Activated CD4-positive, alpha-beta T cell treated with anti-CD3 and anti-CD28 coated beads, Interleukin-2, amount 10 ng/mL, durations not matched to agents 24 days and 14 days (primary cell): ENCODE data around the gene SH2B2. TPM values are rescaled to one million over a fixed set of nuclear protein-coding genes. Genes with fewer than 3 reads are reported as not detected.
A peak's percentile ranks its signal among the peaks of the same experiment; 100 is the strongest.

Experiments used
- DNase-seq: peaks from one replicate; pipeline ENCODE4 v3.0.0; 2022
- H3K27ac Mint-ChIP-seq: one replicate; pipeline ENCODE4 v1.8.0; 2022; ENCODE audit warnings: mild to moderate bottlenecking, mixed read lengths
- H3K27me3 Mint-ChIP-seq: one replicate; pipeline ENCODE4 v1.8.0; 2022; ENCODE audit warnings: mixed read lengths
- H3K36me3 Mint-ChIP-seq: one replicate; pipeline ENCODE4 v1.8.0; 2022; ENCODE audit warnings: low read depth, mild to moderate bottlenecking, mixed read lengths
- H3K4me1 Mint-ChIP-seq: one replicate; pipeline ENCODE4 v1.8.0; 2021; ENCODE audit warnings: mixed read lengths
- H3K4me3 Mint-ChIP-seq: one replicate; pipeline ENCODE4 v1.8.0; 2022; ENCODE audit warnings: mild to moderate bottlenecking, moderate library complexity, mixed read lengths
- H3K9me3 Mint-ChIP-seq: one replicate; pipeline ENCODE4 v1.8.0; 2021; ENCODE audit warnings: mixed read lengths
- intact Hi-C: fragments of 100-400 bp; cut with micrococcal nuclease; formaldehyde crosslinking; loops from one replicate; pipeline ENCODE4 v1.15.1; 2023
- total RNA-seq: library from RNA; stranded (reverse); gene quantifications from 2 replicates; pipeline ENCODE4 v1.2.3, GENCODE V29; 2022

SH2B2 gene
- total RNA-seq, 1 donor from 2014 or later = 3.1 TPM

- Mint-ChIP-seq H3K27ac (no peak overlapping the region), H3K9me3 (no peaks in the 10 kb centered on the region), H3K27me3 (no peaks in the 10 kb centered on the region), H3K36me3 (no peaks in the 10 kb centered on the region), H3K4me1 (peaks cover 2% of the 10 kb centered on the region), H3K4me3 (no peak overlapping the region)
- intact Hi-C loops = loop anchor here (5.0 kb wide), 1 partner anchor 587 kb away; no protein-coding TSS in a partner anchor
- peak; percentile 54 for DNase-seq
These were observed 12.6 kb upstream of the SH2B2 start for GRCh38 chr7:102273749-102274712.

GRCh38 chr7:102275123-102275703 lies 11.5 kb upstream of the SH2B2 start:
- no peak for DNase-seq
- H3K4me1 Mint-ChIP-seq = peaks cover 2% of the 10 kb centered on the region
- H3K27ac Mint-ChIP-seq = no peak overlapping the region
- H3K27me3 Mint-ChIP-seq = no peaks in the 10 kb centered on the region
- H3K9me3 Mint-ChIP-seq = no peaks in the 10 kb centered on the region
- intact Hi-C loops = no loop called here
- H3K36me3 Mint-ChIP-seq = no peaks in the 10 kb centered on the region
- H3K4me3 Mint-ChIP-seq = no peak overlapping the region

- Mint-ChIP-seq H3K36me3 (no peaks in the 10 kb centered on the region), H3K4me1 (no peaks in the 10 kb centered on the region), H3K27me3 (no peaks in the 10 kb centered on the region), H3K4me3 (no peak overlapping the region), H3K9me3 (no peaks in the 10 kb centered on the region), H3K27ac (no peak overlapping the region)
- intact Hi-C loops = no loop called here
- no peak for DNase-seq
These were observed 8.8 kb upstream of the SH2B2 start for GRCh38 chr7:102277901-102278300.

- H3K36me3 Mint-ChIP-seq = no peaks in the 10 kb centered on the region
- peaks cover 6% of the 10 kb centered on the region for H3K27me3 Mint-ChIP-seq
- peaks cover 7% of the 10 kb centered on the region for H3K4me1 Mint-ChIP-seq
- no peak overlapping the region for H3K4me3 Mint-ChIP-seq
- intact Hi-C loops = loop anchor here (1.0 to 10.0 kb wide), 3 partner anchors 111 to 465 kb away; partner anchors contain the start of genes ALKBH4, CUX1 and LRWD1
- H3K27ac Mint-ChIP-seq = no peak overlapping the region
- no peaks in the 10 kb centered on the region for H3K9me3 Mint-ChIP-seq
- peak; percentile 85 for DNase-seq
These were observed 6.9 kb upstream of the SH2B2 start for GRCh38 chr7:102279537-102280400.

GRCh38 chr7:102280521-102280920 lies 6.1 kb upstream of the SH2B2 start:
- no peaks in the 10 kb centered on the region for H3K9me3 Mint-ChIP-seq
- no peaks in the 10 kb centered on the region for H3K36me3 Mint-ChIP-seq
- H3K27me3 Mint-ChIP-seq = peaks cover 13% of the 10 kb centered on the region
- no peak overlapping the region for H3K4me3 Mint-ChIP-seq
- intact Hi-C loops = loop anchor here (10.0 kb wide), 2 partner anchors 184 to 466 kb away; partner anchors contain the start of genes ALKBH4, CUX1 and LRWD1
- no peak overlapping the region for H3K27ac Mint-ChIP-seq
- H3K4me1 Mint-ChIP-seq = peaks cover 14% of the 10 kb centered on the region
- DNase-seq = peak; percentile 58

GRCh38 chr7:102281785-102282184 lies 4.9 kb upstream of the SH2B2 start:
- intact Hi-C loops = loop anchor here (10.0 kb wide), 2 partner anchors 183 to 467 kb away; partner anchors contain the start of genes ALKBH4, CUX1 and LRWD1
- H3K36me3 Mint-ChIP-seq = no peaks in the 10 kb centered on the region
- no peak for DNase-seq
- no peak overlapping the region for H3K27ac Mint-ChIP-seq
- no peak overlapping the region for H3K4me3 Mint-ChIP-seq
- peaks cover 14% of the 10 kb centered on the region for H3K27me3 Mint-ChIP-seq
- H3K4me1 Mint-ChIP-seq = peaks cover 14% of the 10 kb centered on the region
- H3K9me3 Mint-ChIP-seq = no peaks in the 10 kb centered on the region

GRCh38 chr7:102282465-102283362 lies 4.0 kb upstream of the SH2B2 start:
- Mint-ChIP-seq H3K4me1 (peaks cover 14% of the 10 kb centered on the region), H3K27ac (no peak overlapping the region), H3K4me3 (no peak overlapping the region), H3K9me3 (no peaks in the 10 kb centered on the region), H3K27me3 (peaks cover 14% of the 10 kb centered on the region), H3K36me3 (no peaks in the 10 kb centered on the region)
- intact Hi-C loops = loop anchor here (10.0 kb wide), 2 partner anchors 182 to 468 kb away; partner anchors contain the start of genes ALKBH4, CUX1 and LRWD1
- DNase-seq = no peak

- Mint-ChIP-seq H3K27ac (no peak overlapping the region), H3K27me3 (peaks cover 19% of the 10 kb centered on the region)
- intact Hi-C loops = loop anchor here (10.0 kb wide), 2 partner anchors 181 to 469 kb away; partner anchors contain the start of genes ALKBH4, CUX1 and LRWD1
These were observed 3.0 kb upstream of the SH2B2 start for GRCh38 chr7:102283477-102284189.

GRCh38 chr7:102284399-102284798 lies 2.3 kb upstream of the SH2B2 start:
- H3K9me3 Mint-ChIP-seq = no peaks in the 10 kb centered on the region
- peaks cover 16% of the 10 kb centered on the region for H3K4me1 Mint-ChIP-seq
- H3K27me3 Mint-ChIP-seq = peaks cover 19% of the 10 kb centered on the region
- peak; percentile 75 for DNase-seq
- H3K36me3 Mint-ChIP-seq = no peaks in the 10 kb centered on the region
- H3K4me3 Mint-ChIP-seq = peak overlapping the region; percentile 35
- H3K27ac Mint-ChIP-seq = no peak overlapping the region
- intact Hi-C loops = loop anchor here (10.0 kb wide), 2 partner anchors 180 to 470 kb away; partner anchors contain the start of genes ALKBH4, CUX1 and LRWD1

More at GRCh38 chr7:102283477-102284189, 3.0 kb upstream of the SH2B2 start:
- H3K36me3 Mint-ChIP-seq = no peaks in the 10 kb centered on the region
- peaks cover 14% of the 10 kb centered on the region for H3K4me1 Mint-ChIP-seq
- no peak overlapping the region for H3K4me3 Mint-ChIP-seq
- no peaks in the 10 kb centered on the region for H3K9me3 Mint-ChIP-seq
- no peak for DNase-seq

- Mint-ChIP-seq H3K27ac (no peak overlapping the region), H3K36me3 (no peaks in the 10 kb centered on the region), H3K9me3 (no peaks in the 10 kb centered on the region), H3K27me3 (peaks cover 21% of the 10 kb centered on the region), H3K4me1 (peaks cover 18% of the 10 kb centered on the region), H3K4me3 (peak overlapping the region; percentile 35)
- DNase-seq = no peak
- intact Hi-C loops = loop anchor here (10.0 kb wide), 2 partner anchors 180 to 470 kb away; partner anchors contain the start of genes ALKBH4, CUX1 and LRWD1
These were observed 1.7 kb upstream of the SH2B2 start for GRCh38 chr7:102284891-102285539.

GRCh38 chr7:102285540-102286236 lies 980 bp upstream of the SH2B2 start:
- peaks cover 21% of the 10 kb centered on the region for H3K27me3 Mint-ChIP-seq
- H3K4me1 Mint-ChIP-seq = peaks cover 18% of the 10 kb centered on the region
- intact Hi-C loops = loop anchor here (10.0 kb wide), 2 partner anchors 179 to 471 kb away; partner anchors contain the start of genes ALKBH4, CUX1 and LRWD1
- no peak for DNase-seq
- no peaks in the 10 kb centered on the region for H3K36me3 Mint-ChIP-seq
- H3K27ac Mint-ChIP-seq = peak overlapping the region; percentile 62
- H3K4me3 Mint-ChIP-seq = peak overlapping the region; percentile 35
- H3K9me3 Mint-ChIP-seq = no peaks in the 10 kb centered on the region
